ENCODE results near the gene KCNK18. TPM values are rescaled to one million over a fixed set of nuclear protein-coding genes. Genes with fewer than 3 reads are reported as not detected.

The KCNK18 gene
- total RNA-seq: not detected in 2 replicates

DNA sequence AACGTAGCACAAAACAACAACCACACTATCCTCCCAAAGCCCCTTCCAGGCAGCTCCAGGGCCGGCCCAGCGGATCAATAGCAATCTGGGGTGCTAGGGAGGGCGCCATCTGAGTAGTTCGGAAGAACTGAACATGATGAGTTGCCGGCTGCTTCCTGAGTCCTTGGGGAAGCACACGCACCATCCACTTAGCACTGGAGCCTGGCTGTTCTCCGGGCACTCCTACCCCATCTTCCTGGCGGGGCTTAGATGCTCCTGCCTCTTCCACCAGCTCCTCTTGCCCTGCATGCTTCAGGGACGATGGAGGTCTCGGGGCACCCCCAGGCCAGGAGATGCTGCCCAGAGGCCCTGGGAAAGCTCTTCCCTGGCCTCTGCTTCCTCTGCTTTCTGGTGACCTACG lies at the start of gene KCNK18:
TSS of gene KCNK18 (plus strand) at position 301 of the 400 bp plus-strand sequence. CDS start at position 301, 0 bp downstream.

DNA sequence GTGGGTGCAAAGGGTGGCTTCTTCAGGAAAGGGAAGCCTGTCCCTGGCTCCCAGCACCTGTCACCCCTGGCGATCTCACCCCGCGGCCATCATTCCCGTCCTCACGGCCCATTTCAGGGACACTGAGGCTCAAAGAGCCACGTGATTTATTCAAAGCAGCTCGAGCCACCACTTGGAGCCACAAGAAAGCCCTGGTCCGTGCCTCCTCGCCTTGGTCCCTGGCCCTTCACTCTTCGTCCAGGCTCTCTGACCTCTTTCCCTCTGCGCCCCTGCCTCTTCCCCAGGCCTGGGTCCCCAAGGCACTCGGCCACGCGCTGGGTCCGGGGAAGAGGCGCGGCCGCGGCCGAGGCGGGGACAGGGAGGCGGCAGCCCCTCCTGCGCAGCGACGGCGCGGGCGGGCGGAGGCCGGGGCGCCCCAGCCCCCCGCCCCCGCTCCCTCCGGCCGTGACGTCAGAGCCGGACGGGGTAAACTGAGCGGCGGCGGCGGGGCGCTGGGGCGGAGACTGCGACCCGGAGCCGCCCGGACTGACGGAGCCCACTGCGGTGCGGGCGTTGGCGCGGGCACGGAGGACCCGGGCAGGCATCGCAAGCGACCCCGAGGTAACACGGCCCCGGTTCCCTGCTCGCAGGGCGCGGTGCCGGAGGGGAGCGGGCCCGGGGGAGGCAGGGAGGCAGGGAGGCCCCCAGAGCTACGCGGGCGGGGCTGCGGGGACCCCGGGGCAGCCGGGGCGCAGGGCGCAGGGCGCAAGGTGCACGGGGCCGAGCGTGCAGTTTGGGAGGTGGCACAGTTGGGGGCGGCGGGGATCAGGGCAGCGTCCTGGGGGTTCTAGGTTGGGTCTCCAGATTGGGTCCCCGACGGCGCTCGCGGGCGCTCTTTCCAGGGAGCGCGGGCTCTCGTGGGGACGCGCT lies 43.6 kb downstream of the KCNK18 start, which contains the start of gene SLC18A2:
TSS of gene SLC18A2 (plus strand) at position 494 of the 909 bp plus-strand sequence. CDS start 580 bp downstream, outside the sequence.

Other genes starting within 250 kb of the KCNK18 start
- gene SHTN1, start 192.3 kb upstream of the KCNK18 start, total RNA-seq: 2.3 and 4.3 TPM in 2 replicates
- not detected in 2 replicates for gene VAX1, start 59.2 kb upstream of the KCNK18 start, total RNA-seq
- gene SLC18A2, start 43.6 kb downstream of the KCNK18 start, total RNA-seq: under 0.01 TPM in 1 of 2 replicates, not detected in the other
- gene PDZD8, start 178.0 kb downstream of the KCNK18 start, total RNA-seq: 24.5 and 29.6 TPM in 2 replicates

Data from tracheal epithelial cell (primary cell).